GM12878 (cell line): Measurements from ENCODE around the gene SRM. TPM values are rescaled to one million over a fixed set of nuclear protein-coding genes. Genes with fewer than 3 reads are reported as not detected.

Source experiments
- CUX1 ChIP-seq: IDR thresholded peaks from 2 replicates; pipeline ENCODE4 v1.6.1; 2012; ENCODE audit warnings: improper control_type of control experiment, low read depth, low read length; ENCODE audit not compliant: insufficient replicate concordance
- HDGF ChIP-seq: fragments of 450-650 bp; IDR thresholded peaks from 2 replicates; pipeline ENCODE4 v1.6.1; 2016; ENCODE audit warnings: antibody characterized with exemption
- JUNB ChIP-seq: IDR thresholded peaks from 2 replicates; pipeline ENCODE4 v1.6.1; 2016; ENCODE audit warnings: antibody characterized with exemption, mild to moderate bottlenecking
- KDM1A ChIP-seq: fragments of 200-600 bp; sonication (generic); IDR thresholded peaks from 2 replicates; pipeline ENCODE4 v1.6.1; 2016; ENCODE audit warnings: borderline replicate concordance
- MTA3 ChIP-seq: IDR thresholded peaks from 2 replicates; pipeline ENCODE4 v1.6.1; 2012; ENCODE audit warnings: low read length, inconsistent platforms, borderline replicate concordance
- MYC ChIP-seq: IDR thresholded peaks from 2 replicates; pipeline ENCODE4 v1.6.1; 2011; ENCODE audit warnings: mild to moderate bottlenecking, low read length, moderate library complexity, inconsistent platforms; ENCODE audit not compliant: insufficient read depth, insufficient replicate concordance, insufficient read length, severe bottlenecking
- NFYB ChIP-seq: IDR thresholded peaks from 2 replicates; pipeline ENCODE4 v1.6.1; 2011; ENCODE audit warnings: low read depth, mild to moderate bottlenecking, low read length, improper control_type of control experiment, moderate library complexity; ENCODE audit not compliant: insufficient read depth
- NKRF ChIP-seq: fragments of 450-650 bp; conservative IDR thresholded peaks from 2 replicates; pipeline ENCODE4 v1.6.1; 2017; ENCODE audit warnings: mild to moderate bottlenecking, moderate library complexity
- NRF1 ChIP-seq: conservative IDR thresholded peaks from 2 replicates; pipeline ENCODE4 v1.6.1; 2011; ENCODE audit warnings: mild to moderate bottlenecking, low read depth, low read length, improper control_type of control experiment
- PAX8 ChIP-seq: fragments of 450-650 bp; IDR thresholded peaks from 2 replicates; pipeline ENCODE4 v1.6.1; 2017; ENCODE audit warnings: mild to moderate bottlenecking, moderate library complexity
- POLR2A ChIP-seq: IDR thresholded peaks from 2 replicates; pipeline ENCODE4 v1.6.1; 2011; ENCODE audit warnings: low read depth, mild to moderate bottlenecking, low read length
- POLR2AphosphoS2 ChIP-seq: IDR thresholded peaks from 2 replicates; pipeline ENCODE4 v1.6.1; 2011; ENCODE audit warnings: low read depth, mild to moderate bottlenecking, low read length, improper control_type of control experiment, moderate library complexity
- SMAD1 ChIP-seq: fragments of 450-650 bp; IDR thresholded peaks from 2 replicates; pipeline ENCODE4 v1.6.1; 2018; ENCODE audit warnings: mild to moderate bottlenecking, low read depth; ENCODE audit not compliant: partially characterized antibody
- SRF ChIP-seq, 2 experiments: IDR thresholded peaks; 2 replicates each; pipeline ENCODE4 v1.6.1; 2011; ENCODE audit warnings: low read depth in 2 of 2, low read length in 2 of 2, mild to moderate bottlenecking in 1 of 2, moderate library complexity in 1 of 2
- TCF3 ChIP-seq: IDR thresholded peaks from 2 replicates; pipeline ENCODE4 v1.6.1; 2012; ENCODE audit warnings: low read depth, mild to moderate bottlenecking, low read length, borderline replicate concordance; ENCODE audit not compliant: insufficient read depth
- USF1 ChIP-seq: IDR thresholded peaks from 2 replicates; pipeline ENCODE4 v1.6.1; 2011; ENCODE audit warnings: borderline replicate concordance, low read depth, mild to moderate bottlenecking, moderate library complexity, mixed read lengths, low read length; ENCODE audit not compliant: insufficient read depth; ENCODE audit errors: extremely low read length
- WRNIP1 ChIP-seq: IDR thresholded peaks from 2 replicates; pipeline ENCODE4 v1.6.1; 2011; ENCODE audit warnings: low read depth, low read length, improper control_type of control experiment, borderline replicate concordance
- YBX1 ChIP-seq: fragments of 450-650 bp; IDR thresholded peaks from 2 replicates; pipeline ENCODE4 v1.6.1; 2016; ENCODE audit warnings: antibody characterized with exemption
- ZNF217 ChIP-seq: fragments of 450-650 bp; IDR thresholded peaks from 2 replicates; pipeline ENCODE4 v1.6.1; 2017; ENCODE audit warnings: antibody characterized with exemption, mild to moderate bottlenecking
- polyA plus RNA-seq, 11 experiments: library from polyadenylated mRNA; depleted of rRNA in 4 of 11; unstranded in 6 of 11; stranded (reverse) in 5 of 11; fragments of >200 nt; fragmentation: Nextera tagmentation in 4 of 11; fragmentation: Illumina TruSeq in 1 of 11; extraction: Ambion mirVana in 4 of 11; extraction: Trizol in 1 of 11; gene quantifications; 1 replicate in 1 of 11; 2 replicates in 10 of 11; pipeline versions ENCODE4 v1.2.1 to v1.2.3, GENCODE V29; 2011 to 2016; ENCODE audit warnings: inconsistent platforms in 2 of 11, missing spikeins in 2 of 11, low read depth in 1 of 11
- total RNA-seq, 4 experiments: library from RNA; depleted of rRNA in 3 of 4; stranded (reverse); fragments of >200 nt in 3 of 4; fragmentation: Illumina TruSeq in 1 of 4; extraction: Trizol in 1 of 4; gene quantifications; 2 replicates each; pipeline versions ENCODE4 v1.2.1 to v1.2.3, GENCODE V29; 2013 to 2021
- TF ChIP-seq, protein P1 (sequence below): fragments of 450-650 bp; IDR thresholded peaks from 2 replicates; pipeline ENCODE4 v1.6.1; 2016; ENCODE audit warnings: mild to moderate bottlenecking
- TF ChIP-seq, protein P2 (sequence below): IDR thresholded peaks from 2 replicates; pipeline ENCODE4 v1.6.1; 2012; ENCODE audit warnings: low read depth, low read length, improper control_type of control experiment

Gene SRM
- total and polyA plus RNA-seq, 10 of the 15 experiments (the other 5 are each of a cell fraction or from before 2014, with no cell fraction given) = 16.7 to 255 (median 81.2) TPM

- TF ChIP-seq CUX1 = no peak
- TF ChIP-seq USF1 = no peak
- TF ChIP-seq POLR2A = peak; percentile 41
- 0 out of 2 replicates have a peak, but pooled peaks have one; percentile 27 for TF ChIP-seq POLR2AphosphoS2
- no peak for TF ChIP-seq NRF1
- no peak for TF ChIP-seq WRNIP1
- no peak for TF ChIP-seq HDGF
- no peak for TF ChIP-seq KDM1A
- peak; percentile 63 for TF ChIP-seq MYC
- no peak for TF ChIP-seq MTA3
- TF ChIP-seq SMAD1 = no peak
- no peak for TF ChIP-seq PAX8
- TF ChIP-seq TCF3 = no peak
- no peak for TF ChIP-seq NFYB
- no peak for TF ChIP-seq YBX1
- TF ChIP-seq, protein P1, sequence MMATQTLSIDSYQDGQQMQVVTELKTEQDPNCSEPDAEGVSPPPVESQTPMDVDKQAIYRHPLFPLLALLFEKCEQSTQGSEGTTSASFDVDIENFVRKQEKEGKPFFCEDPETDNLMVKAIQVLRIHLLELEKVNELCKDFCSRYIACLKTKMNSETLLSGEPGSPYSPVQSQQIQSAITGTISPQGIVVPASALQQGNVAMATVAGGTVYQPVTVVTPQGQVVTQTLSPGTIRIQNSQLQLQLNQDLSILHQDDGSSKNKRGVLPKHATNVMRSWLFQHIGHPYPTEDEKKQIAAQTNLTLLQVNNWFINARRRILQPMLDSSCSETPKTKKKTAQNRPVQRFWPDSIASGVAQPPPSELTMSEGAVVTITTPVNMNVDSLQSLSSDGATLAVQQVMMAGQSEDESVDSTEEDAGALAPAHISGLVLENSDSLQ = 0 out of 2 replicates have a peak, but pooled peaks have one; percentile 18
- TF ChIP-seq NKRF = 0 out of 2 replicates have a peak, but pooled peaks have one; percentile 37
- no peak for TF ChIP-seq ZNF217
- TF ChIP-seq, protein P2, sequence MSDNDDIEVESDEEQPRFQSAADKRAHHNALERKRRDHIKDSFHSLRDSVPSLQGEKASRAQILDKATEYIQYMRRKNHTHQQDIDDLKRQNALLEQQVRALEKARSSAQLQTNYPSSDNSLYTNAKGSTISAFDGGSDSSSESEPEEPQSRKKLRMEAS = no peak
- no peak for TF ChIP-seq JUNB
- no peak for TF ChIP-seq SRF (IDR thresholded peaks at IDR 0.05; ENCODE audit: low read depth in 2 of 2, low read length in 2 of 2)
These were observed 457 bp downstream of the SRM start (continued) for GRCh38 chr1:11059155-11059967.
